ENCODE data around the gene ACADVL. TPM values are rescaled to one million over a fixed set of nuclear protein-coding genes. Genes with fewer than 3 reads are reported as not detected.

The ACADVL gene
- total RNA-seq, 2 experiments from 2014 or later = 364 to 370 TPM

- Mint-ChIP-seq H3K9me3 (no peaks in the 10 kb centered on the region), H3K4me3 (peak within 1 kb of the TSS; percentile 62), H3K27ac (peak within 1 kb of the TSS; percentile 16), H3K4me1 (peaks cover 28% of the 10 kb centered on the region), H3K36me3 (ENCODE audit: low read depth) (peaks cover 12% of the 10 kb centered on the region), H3K27me3 (peaks cover 35% of the 10 kb centered on the region)
- DNase-seq = no peak
- CTCF ChIA-PET = no interaction called here
- POLR2A ChIA-PET = no interaction called here
These were observed 42.6 kb downstream of the ACADVL start, which contains the start of gene CLDN7 for GRCh38 chr17:7262192-7262934. TSS of gene CLDN7 (minus strand) at chr17:7262478. CDS start at chr17:7262043, 435 bp downstream.

- peak overlapping the region; percentile 16 for H3K27ac Mint-ChIP-seq
- no peak for DNase-seq
- no peaks in the 10 kb centered on the region for H3K9me3 Mint-ChIP-seq
- ChIA-PET CTCF (interaction anchor here (1.3 kb wide), 1 partner anchor 34 kb away, joined by 5 read pairs; no protein-coding TSS in a partner anchor), POLR2A (no interaction called here)
- H3K4me3 Mint-ChIP-seq = peak overlapping the region; percentile 62
- H3K27me3 Mint-ChIP-seq = peaks cover 35% of the 10 kb centered on the region
- H3K36me3 Mint-ChIP-seq (ENCODE audit: low read depth) = peaks cover 8% of the 10 kb centered on the region
- H3K4me1 Mint-ChIP-seq = peaks cover 28% of the 10 kb centered on the region
These were observed 43.4 kb downstream of the ACADVL start for GRCh38 chr17:7262935-7263800.

- ChIA-PET CTCF (interaction anchor here (1.3 kb wide), 1 partner anchor 33 kb away, joined by 5 read pairs; no protein-coding TSS in a partner anchor), POLR2A (no interaction called here)
- DNase-seq = no peak
- Mint-ChIP-seq H3K27me3 (peaks cover 37% of the 10 kb centered on the region), H3K4me3 (no peak overlapping the region), H3K36me3 (ENCODE audit: low read depth) (peaks cover 7% of the 10 kb centered on the region), H3K4me1 (peaks cover 28% of the 10 kb centered on the region), H3K9me3 (no peaks in the 10 kb centered on the region), H3K27ac (no peak overlapping the region)
These were observed 44.0 kb downstream of the ACADVL start for GRCh38 chr17:7263801-7264078.

- CTCF ChIA-PET = no interaction called here
- Mint-ChIP-seq H3K4me3 (no peak overlapping the region), H3K27me3 (peaks cover 43% of the 10 kb centered on the region), H3K27ac (no peak overlapping the region), H3K36me3 (ENCODE audit: low read depth) (no peaks in the 10 kb centered on the region), H3K4me1 (peaks cover 23% of the 10 kb centered on the region), H3K9me3 (no peaks in the 10 kb centered on the region)
- POLR2A ChIA-PET = interaction anchor here (1.7 kb wide), 1 partner anchor 10 kb away, joined by 3 read pairs; no protein-coding TSS in a partner anchor
- DNase-seq = no peak
These were observed 47.0 kb downstream of the ACADVL start for GRCh38 chr17:7266784-7267183.

Other genes starting within 250 kb of the ACADVL start
- gene ALOX12, start 223.9 kb upstream of the ACADVL start, total RNA-seq = not detected
- 100 to 1,000 TPM; 187 to 194 TPM for gene RNASEK, start 207.3 kb upstream of the ACADVL start, total RNA-seq
- under 1 TPM; 0.80 to 0.88 TPM for gene BCL6B, start 196.9 kb upstream of the ACADVL start, total RNA-seq
- gene SLC16A13, start 183.9 kb upstream of the ACADVL start, total RNA-seq = 10 to 100 TPM; 26.8 to 28.9 TPM
- gene SLC16A11, start 175.8 kb upstream of the ACADVL start, total RNA-seq = under 1 TPM; 0.35 to 0.73 TPM
- gene CLEC10A, start 139.7 kb upstream of the ACADVL start, total RNA-seq = not detected
- not detected for gene ASGR2, start 105.1 kb upstream of the ACADVL start, total RNA-seq
- gene ASGR1, start 40.6 kb upstream of the ACADVL start, total RNA-seq = under 1 TPM; 0.60 to 0.73 TPM
- gene DLG4, start 102 bp upstream of the ACADVL start, total RNA-seq = 1 to 10 TPM; 5.2 to 5.3 TPM
- 10 to 100 TPM; 47.2 to 49.1 TPM for gene DVL2, start 14.6 kb downstream of the ACADVL start, total RNA-seq
- 10 to 100 TPM; 45.9 to 53.1 TPM for gene PHF23, start 19.5 kb downstream of the ACADVL start, total RNA-seq
- gene GABARAP, start 22.5 kb downstream of the ACADVL start, total RNA-seq = 100 to 1,000 TPM; 303 to 313 TPM
- gene CTDNEP1, start 31.8 kb downstream of the ACADVL start, total RNA-seq = 100 to 1,000 TPM; 170 to 175 TPM
- 10 to 100 TPM; 40.4 to 42.1 TPM for gene ELP5, start 32.3 kb downstream of the ACADVL start, total RNA-seq
- gene CLDN7, start 42.5 kb downstream of the ACADVL start, total RNA-seq = under 1 TPM; 0.15 to 0.80 TPM
- gene SLC2A4, start 61.8 kb downstream of the ACADVL start, total RNA-seq = not detected
- 1 to 10 TPM; 1.5 to 1.6 TPM for gene YBX2, start 74.7 kb downstream of the ACADVL start, total RNA-seq
- 100 to 1,000 TPM; 419 to 420 TPM for gene EIF5A, start 87.7 kb downstream of the ACADVL start, total RNA-seq
- gene GPS2, start 95.4 kb downstream of the ACADVL start, total RNA-seq = 10 to 100 TPM; 69.8 to 74.7 TPM
- 10 to 100 TPM; 28.4 to 31.2 TPM for gene NEURL4, start 109.4 kb downstream of the ACADVL start, total RNA-seq
- 100 to 1,000 TPM; 682 to 709 TPM for gene ACAP1, start 116.6 kb downstream of the ACADVL start, total RNA-seq
- gene KCTD11, start 132.2 kb downstream of the ACADVL start, total RNA-seq = 1 to 10 TPM; 5.8 to 5.9 TPM
- gene TMEM95, start 135.2 kb downstream of the ACADVL start, total RNA-seq = not detected
- under 1 TPM; 0.25 to 0.86 TPM for gene TNK1, start 161.2 kb downstream of the ACADVL start, total RNA-seq
- 100 to 1,000 TPM; 149 to 156 TPM for gene PLSCR3, start 174.6 kb downstream of the ACADVL start, total RNA-seq
- gene TMEM256, start 184.2 kb downstream of the ACADVL start, total RNA-seq = 10 to 100 TPM; 73.2 to 77.0 TPM
- 1 to 10 TPM; 3.2 to 3.7 TPM for gene NLGN2, start 187.9 kb downstream of the ACADVL start, total RNA-seq
- not detected for gene SPEM1, start 200.4 kb downstream of the ACADVL start, total RNA-seq
- not detected for gene SPEM2, start 205.7 kb downstream of the ACADVL start, total RNA-seq
- not detected for gene SPEM3, start 208.9 kb downstream of the ACADVL start, total RNA-seq
- 10 to 100 TPM; 18.0 TPM for gene TMEM102, start 215.5 kb downstream of the ACADVL start, total RNA-seq
- 10 to 100 TPM in 1 of 2 experiments, 1 to 10 TPM in 1; 8.9 to 10.8 TPM for gene FGF11, start 219.6 kb downstream of the ACADVL start, total RNA-seq
- 10 to 100 TPM; 13.0 to 14.6 TPM for gene CHRNB1, start 225.1 kb downstream of the ACADVL start, total RNA-seq